NCI-H1105 treated with DMSO at 0.1 percent for 48 hours (cell line): ENCODE results near the gene TMEM109.

ENCODE experiments used
- DNase-seq: peaks from one replicate; lab custom pipeline; 2025; lab: John Stamatoyannopoulos, UW

The TMEM109 gene

GRCh38 chr11:60913793-60914632 is at the start of gene TMEM109:
Gene TMEM109 (plus strand): TSS chr11:60914158. CDS start chr11:60919694, 5,536 bp downstream.
- peak; percentile 95 for DNase-seq

GRCh38 chr11:60864856-60865513 is 49.0 kb upstream of the TMEM109 start:
- DNase-seq = no peak

GRCh38 chr11:60866911-60867870 is 46.8 kb upstream of the TMEM109 start, which contains the start of gene ZP1:
Gene ZP1 (plus strand): TSS chr11:60867542. CDS start chr11:60867562, 20 bp downstream.
- DNase-seq = peak; percentile 30

GRCh38 chr11:60867871-60868681 is 45.9 kb upstream of the TMEM109 start:
- DNase-seq = no peak

GRCh38 chr11:60868682-60869450 is 45.1 kb upstream of the TMEM109 start:
- no peak for DNase-seq

- no peak for DNase-seq
Observed at GRCh38 chr11:60869451-60869825, 44.5 kb upstream of the TMEM109 start.

- peak; percentile 68 for DNase-seq
Observed at GRCh38 chr11:60870276-60870675, 43.7 kb upstream of the TMEM109 start.

- no peak for DNase-seq
Observed at GRCh38 chr11:60870733-60871377, 43.1 kb upstream of the TMEM109 start.

- DNase-seq = no peak
Observed at GRCh38 chr11:60871378-60872061, 42.4 kb upstream of the TMEM109 start.

GRCh38 chr11:60872124-60872960 is 41.6 kb upstream of the TMEM109 start:
- no peak for DNase-seq

- DNase-seq = no peak
Observed at GRCh38 chr11:60872961-60873524, 40.9 kb upstream of the TMEM109 start.

- DNase-seq = no peak
Observed at GRCh38 chr11:60873533-60873932, 40.4 kb upstream of the TMEM109 start.

- DNase-seq = no peak
Observed at GRCh38 chr11:60874421-60875365, 39.3 kb upstream of the TMEM109 start.

- DNase-seq = no peak
Observed at GRCh38 chr11:60875366-60876167, 38.4 kb upstream of the TMEM109 start.

GRCh38 chr11:60876168-60876485 is 37.8 kb upstream of the TMEM109 start:
- no peak for DNase-seq
